ENCODE results near the gene CARD19.

The CARD19 gene

DNA sequence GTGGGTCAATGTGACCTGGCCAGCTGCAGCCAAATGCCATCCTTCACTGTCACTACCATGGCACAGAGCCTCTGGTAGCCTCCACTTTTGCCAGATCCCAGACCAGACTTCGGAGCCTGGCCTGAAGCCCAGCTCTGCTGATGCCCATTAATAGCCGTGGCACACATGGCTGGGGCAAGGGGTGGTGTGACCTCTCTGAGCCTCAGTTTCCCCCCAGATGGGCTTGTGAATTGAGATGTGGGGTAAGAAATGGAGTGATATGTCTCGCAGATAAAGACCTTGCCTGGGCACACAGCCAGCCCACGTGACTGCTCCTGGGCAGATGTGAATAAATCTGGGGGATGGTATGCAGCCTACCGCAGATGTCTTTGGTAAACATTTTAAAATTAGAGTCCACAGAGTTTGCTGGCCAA, 23.6 kb upstream of the CARD19 start:
- Histone ChIP-seq H3K9me2 (replicated peaks; ENCODE audit: insufficient read depth, low read length) (no peaks in the 10 kb centered on the region), H3K27me3 (replicated peaks; ENCODE audit: insufficient read depth, low read length) (no peaks in the 10 kb centered on the region), H3K9me3 (replicated peaks; ENCODE audit: insufficient read depth, low read length) (no peaks in the 10 kb centered on the region), H3K4me2 (ENCODE audit: low read depth, low read length) (peak overlapping the region; percentile 10; the same call in 1 of the 2 replicates), H3F3A (ENCODE audit: insufficient read depth, low read length) (no peaks in the 10 kb centered on the region), H3K27ac (ENCODE audit: low read length) (peak overlapping the region; percentile 45; the same call in 1 of the 2 replicates), H3K4me1 (ENCODE audit: low read length) (peaks cover 12% of the 10 kb centered on the region), H3K36me3 (replicated peaks; ENCODE audit: insufficient read depth, low read length) (no peaks in the 10 kb centered on the region), H3K79me2 (ENCODE audit: low read length) (no peaks in the 10 kb centered on the region), H4K20me1 (ENCODE audit: insufficient read depth, low read length) (no peaks in the 10 kb centered on the region), H3K4me3 (ENCODE audit: low read length) (no peak overlapping the region; the same call in 1 of the 2 replicates), H2AFZ (ENCODE audit: low read length) (0 out of 2 replicates have a peak overlapping the region, but pooled peaks have one; percentile 46), H3K9ac (ENCODE audit: low read length) (no peak overlapping the region)
- DNase-seq, result peak; percentile 59
- TF ChIP-seq CTCF (IDR thresholded peaks at IDR 0.05; ENCODE audit: low read length) (no peak), EZH2 (optimal IDR thresholded peaks at IDR 0.05; ENCODE audit: low read depth, low read length) (no peak), EZH2phosphoT487 (IDR thresholded peaks at IDR 0.05; ENCODE audit: low read length) (no peak)

- no peak overlapping the region for H3K9ac ChIP-seq (ENCODE audit: low read length)
Observed at GRCh38 chr9:93076101-93076791, 19.8 kb upstream of the CARD19 start.

DNA sequence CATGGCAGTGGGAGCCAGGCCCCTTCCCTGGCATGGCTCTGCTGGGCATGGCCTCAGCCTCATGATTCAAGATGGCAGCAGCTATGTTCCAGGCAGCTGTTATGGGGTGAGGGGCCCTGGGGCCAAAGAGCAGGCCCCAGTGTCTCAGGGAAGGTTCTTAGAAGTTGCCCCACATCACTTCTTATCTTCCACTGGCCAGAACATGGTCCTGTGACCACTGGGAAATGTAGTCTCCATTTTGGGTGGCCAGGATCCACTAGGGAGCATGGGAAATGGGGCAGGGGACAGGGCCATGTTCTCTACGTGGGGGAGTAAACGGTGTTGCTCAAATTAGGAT, 19.3 kb upstream of the CARD19 start:
- H3K4me3 ChIP-seq (ENCODE audit: low read length), result no peak overlapping the region
- H3K27ac ChIP-seq (ENCODE audit: low read length), result no peak overlapping the region
- H3K79me2 ChIP-seq (ENCODE audit: low read length), result no peaks in the 10 kb centered on the region
- no peaks in the 10 kb centered on the region for H3K9me2 ChIP-seq (replicated peaks; ENCODE audit: insufficient read depth, low read length)
- no peak for DNase-seq
- TF ChIP-seq EZH2phosphoT487 (IDR thresholded peaks at IDR 0.05; ENCODE audit: low read length), result no peak
- TF ChIP-seq EZH2 (optimal IDR thresholded peaks at IDR 0.05; ENCODE audit: low read depth, low read length), result no peak
- TF ChIP-seq CTCF (IDR thresholded peaks at IDR 0.05; ENCODE audit: low read length), result no peak
- no peaks in the 10 kb centered on the region for H3K9me3 ChIP-seq (replicated peaks; ENCODE audit: insufficient read depth, low read length)
- peaks cover 10% of the 10 kb centered on the region for H3K4me1 ChIP-seq (ENCODE audit: low read length)
- no peaks in the 10 kb centered on the region for H3F3A ChIP-seq (ENCODE audit: insufficient read depth, low read length)
- no peaks in the 10 kb centered on the region for H3K27me3 ChIP-seq (replicated peaks; ENCODE audit: insufficient read depth, low read length)
- no peak overlapping the region for H3K4me2 ChIP-seq (ENCODE audit: low read depth, low read length)
- H3K36me3 ChIP-seq (replicated peaks; ENCODE audit: insufficient read depth, low read length), result no peaks in the 10 kb centered on the region
- no peaks in the 10 kb centered on the region for H4K20me1 ChIP-seq (ENCODE audit: insufficient read depth, low read length)
- no peak overlapping the region for H2AFZ ChIP-seq (ENCODE audit: low read length)
- H3K9ac ChIP-seq (ENCODE audit: low read length), result no peak overlapping the region

More at GRCh38 chr9:93076101-93076791, 19.8 kb upstream of the CARD19 start:
- no peaks in the 10 kb centered on the region for H3K9me3 ChIP-seq (replicated peaks; ENCODE audit: insufficient read depth, low read length)
- no peaks in the 10 kb centered on the region for H3K9me2 ChIP-seq (replicated peaks; ENCODE audit: insufficient read depth, low read length)
- H3K27ac ChIP-seq (ENCODE audit: low read length), result no peak overlapping the region
- TF ChIP-seq EZH2phosphoT487 (IDR thresholded peaks at IDR 0.05; ENCODE audit: low read length) (no peak), EZH2 (optimal IDR thresholded peaks at IDR 0.05; ENCODE audit: low read depth, low read length) (no peak), CTCF (IDR thresholded peaks at IDR 0.05; ENCODE audit: low read length) (no peak)
- H3K36me3 ChIP-seq (replicated peaks; ENCODE audit: insufficient read depth, low read length), result no peaks in the 10 kb centered on the region
- H3K27me3 ChIP-seq (replicated peaks; ENCODE audit: insufficient read depth, low read length), result no peaks in the 10 kb centered on the region
- no peak for DNase-seq
- H2AFZ ChIP-seq (ENCODE audit: low read length), result no peak overlapping the region
- H3K79me2 ChIP-seq (ENCODE audit: low read length), result no peaks in the 10 kb centered on the region
- H3F3A ChIP-seq (ENCODE audit: insufficient read depth, low read length), result no peaks in the 10 kb centered on the region
- peaks cover 12% of the 10 kb centered on the region for H3K4me1 ChIP-seq (ENCODE audit: low read length)
- no peak overlapping the region for H3K4me2 ChIP-seq (ENCODE audit: low read depth, low read length)
- no peaks in the 10 kb centered on the region for H4K20me1 ChIP-seq (ENCODE audit: insufficient read depth, low read length)
- H3K4me3 ChIP-seq (ENCODE audit: low read length), result no peak overlapping the region

All from MM.1S (cell line).